ENCODE measurements around the gene SMIM20. TPM values are rescaled to one million over a fixed set of nuclear protein-coding genes. Genes with fewer than 3 reads are reported as not detected.

Gene SMIM20
- total RNA-seq, 4 donors from 2014 or later: 23.0 to 53.2 (median 34.6) TPM

DNA sequence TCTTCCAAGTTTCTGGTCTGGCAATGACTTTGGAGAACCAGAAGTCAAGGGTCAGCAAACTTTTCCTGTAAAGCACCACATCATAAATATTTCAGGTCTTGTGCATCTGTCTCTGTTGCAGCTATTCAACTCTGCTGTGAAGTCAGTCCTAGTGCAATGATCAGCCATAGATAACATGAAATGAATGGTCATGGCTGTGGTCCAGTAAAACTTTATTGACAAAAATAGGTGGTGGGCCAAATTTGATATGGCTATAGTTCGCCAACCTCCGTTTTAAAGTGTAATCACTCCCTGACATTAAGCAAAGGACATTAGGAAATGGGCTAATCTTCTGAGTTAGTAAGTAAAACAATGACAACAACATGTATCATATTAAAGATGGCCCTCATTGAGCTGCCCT, 30.5 kb upstream of the SMIM20 start:
- Histone ChIP-seq H3K27ac (no peak overlapping the region), H3K4me3 (replicated peaks in 1 of 3) (no peak overlapping the region), H3K9me3 (no peaks in the 10 kb centered on the region), H3K36me3 (no peaks in the 10 kb centered on the region), H3K4me1 (no peaks in the 10 kb centered on the region), H3K27me3 (no peaks in the 10 kb centered on the region)
- no peak for TF ChIP-seq POLR2A (IDR thresholded peaks at IDR 0.05)
- TF ChIP-seq, protein P1, sequence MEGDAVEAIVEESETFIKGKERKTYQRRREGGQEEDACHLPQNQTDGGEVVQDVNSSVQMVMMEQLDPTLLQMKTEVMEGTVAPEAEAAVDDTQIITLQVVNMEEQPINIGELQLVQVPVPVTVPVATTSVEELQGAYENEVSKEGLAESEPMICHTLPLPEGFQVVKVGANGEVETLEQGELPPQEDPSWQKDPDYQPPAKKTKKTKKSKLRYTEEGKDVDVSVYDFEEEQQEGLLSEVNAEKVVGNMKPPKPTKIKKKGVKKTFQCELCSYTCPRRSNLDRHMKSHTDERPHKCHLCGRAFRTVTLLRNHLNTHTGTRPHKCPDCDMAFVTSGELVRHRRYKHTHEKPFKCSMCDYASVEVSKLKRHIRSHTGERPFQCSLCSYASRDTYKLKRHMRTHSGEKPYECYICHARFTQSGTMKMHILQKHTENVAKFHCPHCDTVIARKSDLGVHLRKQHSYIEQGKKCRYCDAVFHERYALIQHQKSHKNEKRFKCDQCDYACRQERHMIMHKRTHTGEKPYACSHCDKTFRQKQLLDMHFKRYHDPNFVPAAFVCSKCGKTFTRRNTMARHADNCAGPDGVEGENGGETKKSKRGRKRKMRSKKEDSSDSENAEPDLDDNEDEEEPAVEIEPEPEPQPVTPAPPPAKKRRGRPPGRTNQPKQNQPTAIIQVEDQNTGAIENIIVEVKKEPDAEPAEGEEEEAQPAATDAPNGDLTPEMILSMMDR (IDR thresholded peaks at IDR 0.05): no peak
- no peak for DNase-seq
- intact Hi-C loops (cut with DNase I): no loop called here
- WGBS, 2 donors: 95 to 96% methylated on average over 2 of the region's 2 CpGs

DNA sequence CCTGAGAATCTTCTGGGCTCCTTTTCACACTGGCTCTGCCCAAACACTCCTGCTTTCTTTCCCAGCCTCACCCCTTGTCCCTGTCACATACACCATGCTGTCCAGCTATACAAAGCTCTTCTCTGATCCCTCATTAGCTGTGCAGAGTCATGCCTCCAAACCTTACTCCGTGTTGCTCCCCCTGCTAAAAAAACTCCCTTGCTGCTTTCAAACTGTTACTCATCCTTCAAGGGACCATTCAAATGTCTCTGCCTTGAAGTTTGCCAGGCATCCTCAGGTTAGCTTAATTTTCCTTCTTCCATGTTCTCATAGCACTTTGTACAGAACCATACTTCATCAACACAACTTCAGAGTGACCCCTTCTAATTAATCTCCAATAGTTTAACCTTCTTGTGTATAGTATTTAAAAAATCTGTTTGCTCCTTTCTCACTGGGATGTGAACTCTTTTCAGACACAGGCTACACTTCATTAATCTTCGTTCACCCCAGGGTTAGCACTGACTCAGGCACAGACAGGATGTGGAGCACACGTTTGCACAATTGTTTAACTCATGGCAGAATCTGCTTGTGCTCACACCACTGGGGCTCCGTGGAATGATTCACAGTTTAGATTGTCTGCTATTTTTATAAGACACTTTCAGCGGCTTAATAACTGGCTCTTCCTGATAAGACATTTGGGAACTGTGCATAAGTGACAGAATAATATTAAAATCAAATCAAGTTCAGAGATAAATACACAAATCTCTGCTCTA, 29.8 kb upstream of the SMIM20 start:
- intact Hi-C loops (cut with DNase I): no loop called here
- Histone ChIP-seq H3K9me3 (no peaks in the 10 kb centered on the region), H3K36me3 (no peaks in the 10 kb centered on the region), H3K27ac (no peak overlapping the region), H3K27me3 (no peaks in the 10 kb centered on the region), H3K4me3 (replicated peaks in 1 of 3) (no peak overlapping the region), H3K4me1 (no peaks in the 10 kb centered on the region)
- no peak for DNase-seq
- WGBS, 2 donors: 38 to 41% methylated on average over 5 of the region's 5 CpGs
- TF ChIP-seq, protein P1 (IDR thresholded peaks at IDR 0.05): no peak
- TF ChIP-seq POLR2A (IDR thresholded peaks at IDR 0.05): no peak

DNA sequence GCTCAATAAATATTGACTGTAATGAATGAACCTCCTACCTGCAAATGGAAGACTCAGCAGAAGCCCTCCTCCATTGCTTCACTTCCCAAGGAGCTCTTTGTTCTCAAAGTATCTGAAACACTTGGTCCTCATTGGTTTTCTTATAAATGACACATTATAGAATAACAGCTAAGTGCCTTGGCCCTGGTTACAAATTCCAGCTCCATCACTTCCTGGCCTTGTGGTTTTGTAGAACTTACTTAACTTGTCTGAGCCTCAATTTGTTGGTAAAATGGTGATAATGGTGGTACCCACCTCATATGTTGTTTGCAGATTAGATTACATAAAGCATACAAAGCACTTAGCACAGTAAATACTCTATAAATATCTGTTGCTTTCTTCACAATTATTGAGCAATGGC, 25.2 kb upstream of the SMIM20 start:
- no peaks in the 10 kb centered on the region for H3K27me3 ChIP-seq
- no peaks in the 10 kb centered on the region for H3K9me3 ChIP-seq
- no peak overlapping the region for H3K27ac ChIP-seq
- TF ChIP-seq, protein P1 (IDR thresholded peaks at IDR 0.05): no peak
- TF ChIP-seq POLR2A (IDR thresholded peaks at IDR 0.05): no peak
- intact Hi-C loops (cut with DNase I): no loop called here
- H3K4me1 ChIP-seq: no peaks in the 10 kb centered on the region
- DNase-seq: no peak
- no peak overlapping the region for H3K4me3 ChIP-seq (replicated peaks in 1 of 3)
- no peaks in the 10 kb centered on the region for H3K36me3 ChIP-seq

DNA sequence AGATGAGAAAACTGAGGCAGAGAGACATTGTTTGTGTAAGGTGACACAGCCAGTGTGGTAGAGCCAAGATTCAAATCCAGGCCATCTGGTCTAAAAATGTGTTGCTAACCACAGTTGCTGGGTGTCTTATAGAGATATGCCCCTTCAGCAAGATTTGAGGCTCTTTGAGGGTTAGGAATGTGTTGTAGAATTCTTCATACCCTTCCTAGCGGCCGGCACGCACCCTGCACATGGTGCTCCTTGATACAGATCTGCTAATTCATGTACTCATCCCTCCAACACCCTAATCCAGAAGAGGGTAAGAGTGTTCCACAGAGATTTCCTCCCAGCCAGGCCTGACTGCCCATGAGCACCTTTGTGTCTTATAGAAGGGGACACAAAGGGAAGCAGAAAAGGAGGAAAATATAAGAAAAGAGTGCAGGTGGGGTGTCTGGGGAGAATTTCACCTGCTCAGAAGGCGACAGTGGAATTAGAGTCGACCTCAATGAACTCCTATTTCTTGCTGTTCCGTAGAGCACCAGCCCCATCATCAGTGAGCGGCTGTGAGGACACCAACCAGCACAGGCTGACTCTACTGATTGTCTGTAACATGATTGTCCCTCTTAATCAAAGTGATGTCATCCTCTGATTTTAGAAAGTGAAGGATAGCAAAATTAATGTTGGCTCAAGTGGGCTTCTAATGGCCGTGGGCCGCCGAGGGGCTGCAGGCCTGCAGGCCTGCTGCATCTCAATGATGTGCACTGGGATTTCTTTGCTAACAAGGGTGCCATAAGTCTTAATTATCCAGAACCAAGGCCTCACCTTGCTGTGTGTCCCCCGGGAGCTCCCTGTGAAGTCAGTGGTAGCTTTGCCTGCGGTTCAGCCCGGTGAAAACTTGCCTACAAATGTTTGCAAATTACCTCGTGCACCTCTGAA, 24.2 kb upstream of the SMIM20 start:
- no peaks in the 10 kb centered on the region for H3K9me3 ChIP-seq
- TF ChIP-seq, protein P1 (IDR thresholded peaks at IDR 0.05): no peak
- TF ChIP-seq POLR2A (IDR thresholded peaks at IDR 0.05): no peak
- H3K27me3 ChIP-seq: no peaks in the 10 kb centered on the region
- H3K27ac ChIP-seq: no peak overlapping the region
- no peaks in the 10 kb centered on the region for H3K4me1 ChIP-seq
- intact Hi-C loops (cut with DNase I): no loop called here
- no peak for DNase-seq
- H3K36me3 ChIP-seq: no peaks in the 10 kb centered on the region
- 89 to 91% methylated on average over 14 of the region's 14 CpGs for WGBS, 2 donors
- no peak overlapping the region for H3K4me3 ChIP-seq (replicated peaks in 1 of 3)
